Measurements from ENCODE around the gene CFAP45. TPM values are rescaled to one million over a fixed set of nuclear protein-coding genes. Genes with fewer than 3 reads are reported as not detected.
A peak's percentile ranks its signal among the peaks of the same experiment; 100 is the strongest.

Gene CFAP45
- polyA plus RNA-seq, 3 donors: 0.12 to 1.0 TPM; not detected in 1

GRCh38 chr1:159914252-159915018 is 14.5 kb upstream of the CFAP45 start:
- Histone ChIP-seq H3K4me1 (ENCODE audit: control insufficient read depth in 1 of 2, insufficient read depth in 2 of 2, low read length in 2 of 2) (peaks cover 23 to 29% of the 10 kb centered on the region in 2 donors), H3K9ac (ENCODE audit: insufficient read depth, low read length, poor library complexity, severe bottlenecking) (no peak overlapping the region)

DNA sequence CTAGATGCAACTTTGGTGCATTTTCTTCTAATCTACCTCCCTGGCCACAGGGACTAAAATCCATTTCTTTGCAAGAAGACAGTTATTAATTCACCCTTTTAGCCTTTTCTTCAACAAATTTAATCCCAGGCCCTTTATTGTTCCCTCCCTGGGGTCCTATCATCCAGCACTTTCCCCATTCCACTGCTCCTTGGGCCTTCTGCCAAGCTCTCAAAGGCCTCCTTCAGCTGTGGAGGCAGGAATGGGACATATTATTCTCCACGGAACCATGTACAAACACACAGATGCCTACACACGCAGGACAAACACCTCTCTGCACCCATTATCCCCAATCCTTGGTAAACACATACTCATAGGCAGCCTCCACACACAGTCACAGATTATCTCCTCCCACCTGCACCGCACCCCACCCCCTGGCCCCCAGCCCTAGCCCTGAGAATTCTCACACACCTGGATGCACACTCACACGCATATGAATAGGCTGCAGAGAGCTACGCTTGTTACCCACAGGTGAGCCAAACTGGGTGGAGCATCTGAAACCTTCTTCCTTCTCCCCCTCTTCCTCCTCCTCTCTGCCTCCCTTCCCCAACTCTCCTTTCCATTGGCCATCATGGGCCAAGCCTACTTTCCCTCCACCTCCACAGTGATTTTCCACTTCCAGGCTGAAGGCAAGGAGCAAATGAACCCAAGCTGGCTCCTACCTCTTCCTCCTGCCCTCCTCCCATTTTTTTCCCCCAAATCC is 13.7 kb upstream of the CFAP45 start:
- H3K4me1 Mint-ChIP-seq: peaks cover 39% of the 10 kb centered on the region
- peak overlapping the region; percentile 15 to 96 (median 59) for H3K27ac Mint-ChIP-seq
- Histone ChIP-seq H3K4me1 (ENCODE audit: control insufficient read depth in 1 of 2, insufficient read depth in 2 of 2, low read length in 2 of 2) (peaks cover 23 to 29% of the 10 kb centered on the region in 2 donors), H4K20me1 (ENCODE audit: insufficient read depth, low read length) (peaks cover 15% of the 10 kb centered on the region), H3K27ac (ENCODE audit: low read depth in 1 of 2, low read length in 2 of 2) (no peak overlapping the region), H2AFZ (ENCODE audit: insufficient read depth, low read depth, low read length, poor library complexity, severe bottlenecking) (no peak overlapping the region), H3K79me2 (ENCODE audit: insufficient read depth, low read length) (no peaks in the 10 kb centered on the region), H3K4me2 (replicated peaks; ENCODE audit: extremely low read depth, low read length, poor library complexity, severe bottlenecking) (no peak overlapping the region), H3K4me3 (replicated peaks in 1 of 3; ENCODE audit: low read depth in 2 of 3, low read length in 3 of 3) (no peak overlapping the region), H3K36me3 (replicated peaks in 1 of 2; ENCODE audit: control insufficient read depth in 1 of 2, insufficient read depth in 2 of 2, low read length in 2 of 2) (peaks cover 25 to 40% of the 10 kb centered on the region in 2 donors), H3K27me3 (ENCODE audit: control insufficient read depth in 2 of 2, insufficient read depth in 2 of 2, low read length in 2 of 2) (no peaks in the 10 kb centered on the region), H3K9ac (ENCODE audit: insufficient read depth, low read length, poor library complexity, severe bottlenecking) (no peak overlapping the region), H3K9me3 (replicated peaks in 1 of 2; ENCODE audit: control insufficient read depth in 1 of 2, insufficient read depth in 1 of 2, low read length in 2 of 2) (no peaks in the 10 kb centered on the region)
- no peak overlapping the region for H3K4me3 Mint-ChIP-seq
- no peak for DNase-seq
- TF ChIP-seq, protein P1, sequence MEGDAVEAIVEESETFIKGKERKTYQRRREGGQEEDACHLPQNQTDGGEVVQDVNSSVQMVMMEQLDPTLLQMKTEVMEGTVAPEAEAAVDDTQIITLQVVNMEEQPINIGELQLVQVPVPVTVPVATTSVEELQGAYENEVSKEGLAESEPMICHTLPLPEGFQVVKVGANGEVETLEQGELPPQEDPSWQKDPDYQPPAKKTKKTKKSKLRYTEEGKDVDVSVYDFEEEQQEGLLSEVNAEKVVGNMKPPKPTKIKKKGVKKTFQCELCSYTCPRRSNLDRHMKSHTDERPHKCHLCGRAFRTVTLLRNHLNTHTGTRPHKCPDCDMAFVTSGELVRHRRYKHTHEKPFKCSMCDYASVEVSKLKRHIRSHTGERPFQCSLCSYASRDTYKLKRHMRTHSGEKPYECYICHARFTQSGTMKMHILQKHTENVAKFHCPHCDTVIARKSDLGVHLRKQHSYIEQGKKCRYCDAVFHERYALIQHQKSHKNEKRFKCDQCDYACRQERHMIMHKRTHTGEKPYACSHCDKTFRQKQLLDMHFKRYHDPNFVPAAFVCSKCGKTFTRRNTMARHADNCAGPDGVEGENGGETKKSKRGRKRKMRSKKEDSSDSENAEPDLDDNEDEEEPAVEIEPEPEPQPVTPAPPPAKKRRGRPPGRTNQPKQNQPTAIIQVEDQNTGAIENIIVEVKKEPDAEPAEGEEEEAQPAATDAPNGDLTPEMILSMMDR (IDR thresholded peaks at IDR 0.05): no peak
- intact Hi-C loops (cut with micrococcal nuclease): no loop called here
- WGBS (ENCODE audit: insufficient coverage): 90% methylated on average over 3 of the region's 5 CpGs
- H3K27me3 Mint-ChIP-seq (ENCODE audit: low read depth in 3 of 3): peaks cover 1 to 5% (median 1%) of the 10 kb centered on the region in 3 donors
- peaks cover 48 to 56% of the 10 kb centered on the region in 2 donors for H3K36me3 Mint-ChIP-seq
- H3K9me3 Mint-ChIP-seq: no peaks in the 10 kb centered on the region

More at GRCh38 chr1:159914252-159915018, 14.5 kb upstream of the CFAP45 start:
- no peaks in the 10 kb centered on the region for H3K9me3 Mint-ChIP-seq
- Histone ChIP-seq H2AFZ (ENCODE audit: insufficient read depth, low read depth, low read length, poor library complexity, severe bottlenecking) (no peak overlapping the region), H3K4me3 (replicated peaks in 1 of 3; ENCODE audit: low read depth in 2 of 3, low read length in 3 of 3) (no peak overlapping the region), H3K36me3 (replicated peaks in 1 of 2; ENCODE audit: control insufficient read depth in 1 of 2, insufficient read depth in 2 of 2, low read length in 2 of 2) (peaks cover 33 to 48% of the 10 kb centered on the region in 2 donors), H3K27ac (ENCODE audit: low read depth in 1 of 2, low read length in 2 of 2) (no peak overlapping the region), H3K4me2 (replicated peaks; ENCODE audit: extremely low read depth, low read length, poor library complexity, severe bottlenecking) (no peak overlapping the region), H3K9me3 (replicated peaks in 1 of 2; ENCODE audit: control insufficient read depth in 1 of 2, insufficient read depth in 1 of 2, low read length in 2 of 2) (no peaks in the 10 kb centered on the region), H3K27me3 (ENCODE audit: control insufficient read depth in 2 of 2, insufficient read depth in 2 of 2, low read length in 2 of 2) (no peaks in the 10 kb centered on the region), H4K20me1 (ENCODE audit: insufficient read depth, low read length) (peaks cover 23% of the 10 kb centered on the region), H3K79me2 (ENCODE audit: insufficient read depth, low read length) (peaks cover 5% of the 10 kb centered on the region)
- H3K27me3 Mint-ChIP-seq (ENCODE audit: low read depth in 3 of 3): peaks cover 1 to 5% (median 1%) of the 10 kb centered on the region in 3 donors
- intact Hi-C loops (cut with micrococcal nuclease): no loop called here
- DNase-seq: no peak
- H3K27ac Mint-ChIP-seq: peak overlapping the region in 3 of 7 donors; percentile 2 to 79 (median 59)
- H3K4me3 Mint-ChIP-seq: no peak overlapping the region
- TF ChIP-seq, protein P1 (IDR thresholded peaks at IDR 0.05): no peak
- H3K36me3 Mint-ChIP-seq: peaks cover 56 to 64% of the 10 kb centered on the region in 2 donors
- WGBS (ENCODE audit: insufficient coverage): 87% methylated on average over 6 of the region's 10 CpGs
- peaks cover 34% of the 10 kb centered on the region for H3K4me1 Mint-ChIP-seq

Measured in CD14-positive monocyte (primary cell).